Subcutaneous abdominal adipose tissue (tissue), 5 donors: ENCODE results near the gene GNG2.
A peak's percentile ranks its signal among the peaks of the same experiment; 100 is the strongest.

Experiments used
- H3K27ac ChIP-seq: one replicate; pipeline ENCODE4 v1.7.0; 2013; ENCODE audit warnings: low read depth, mild to moderate bottlenecking, inconsistent platforms, low read length, moderate library complexity
- H3K27me3 ChIP-seq, 5 donors: one replicate each; pipeline ENCODE4 v1.7.0; 2013; ENCODE audit warnings: low read length in 5 of 5, inconsistent platforms in 1 of 5; ENCODE audit not compliant: control insufficient read depth in 5 of 5, insufficient read depth in 4 of 5
- H3K36me3 ChIP-seq, 5 donors: one replicate each; pipeline ENCODE4 v1.7.0; 2013; ENCODE audit warnings: low read length in 5 of 5; ENCODE audit not compliant: control insufficient read depth in 5 of 5, insufficient read depth in 5 of 5
- H3K4me1 ChIP-seq, 5 donors: one replicate each; pipeline ENCODE4 v1.7.0; 2013; ENCODE audit warnings: low read length in 5 of 5, mild to moderate bottlenecking in 3 of 5, moderate library complexity in 1 of 5; ENCODE audit not compliant: control insufficient read depth in 5 of 5, insufficient read depth in 5 of 5
- H3K4me3 ChIP-seq, 5 donors: one replicate each; pipeline ENCODE4 v1.7.0; 2013; ENCODE audit warnings: low read length in 5 of 5, low read depth in 1 of 5
- H3K9ac ChIP-seq, 5 donors: one replicate each; pipeline ENCODE4 v1.7.0; 2013; ENCODE audit warnings: low read length in 5 of 5, mild to moderate bottlenecking in 4 of 5, moderate library complexity in 3 of 5
- H3K9me3 ChIP-seq, 5 donors: one replicate each; pipeline ENCODE4 v1.7.0; 2013; ENCODE audit warnings: low read length in 5 of 5; ENCODE audit not compliant: control insufficient read depth in 5 of 5
- donor health status: healthy.
- donor health status: healthy.
- donor health status: healthy.
- donor health status: healthy.
- donor health status: healthy.

GNG2 gene

GRCh38 chr14:51867741-51868140 is 7.3 kb downstream of the GNG2 start:
- no peak overlapping the region for H3K27ac ChIP-seq

GRCh38 chr14:51868405-51868804 is 8.0 kb downstream of the GNG2 start:
- Histone ChIP-seq H3K4me3 (no peak overlapping the region), H3K27ac (no peak overlapping the region), H3K27me3 (no peaks in the 10 kb centered on the region)

More at GRCh38 chr14:51867741-51868140, 7.3 kb downstream of the GNG2 start:
- Histone ChIP-seq H3K4me1 (peaks cover 2 to 58% (median 45%) of the 10 kb centered on the region in 5 donors), H3K36me3 (no peaks in the 10 kb centered on the region), H3K4me3 (no peak overlapping the region), H3K27me3 (no peaks in the 10 kb centered on the region), H3K9ac (no peak overlapping the region), H3K9me3 (no peaks in the 10 kb centered on the region)

GRCh38 chr14:51869411-51870100 is 9.1 kb downstream of the GNG2 start:
- Histone ChIP-seq H3K36me3 (no peaks in the 10 kb centered on the region), H3K27ac (no peak overlapping the region), H3K27me3 (no peaks in the 10 kb centered on the region), H3K9me3 (no peaks in the 10 kb centered on the region), H3K9ac (no peak overlapping the region), H3K4me1 (peaks cover 2 to 53% (median 44%) of the 10 kb centered on the region in 5 donors), H3K4me3 (no peak overlapping the region)

More at GRCh38 chr14:51868405-51868804, 8.0 kb downstream of the GNG2 start:
- Histone ChIP-seq H3K4me1 (peaks cover 2 to 56% (median 43%) of the 10 kb centered on the region in 5 donors), H3K36me3 (no peaks in the 10 kb centered on the region), H3K9me3 (no peaks in the 10 kb centered on the region), H3K9ac (no peak overlapping the region)

- H3K4me1 ChIP-seq, result peaks cover 2 to 49% (median 38%) of the 10 kb centered on the region in 5 donors
- H3K9me3 ChIP-seq, result no peaks in the 10 kb centered on the region
- H3K27me3 ChIP-seq, result no peaks in the 10 kb centered on the region
These were observed 10.2 kb downstream of the GNG2 start for GRCh38 chr14:51870606-51871005.

GRCh38 chr14:51871846-51872245 is 11.4 kb downstream of the GNG2 start:
- Histone ChIP-seq H3K4me3 (no peak overlapping the region), H3K27me3 (no peaks in the 10 kb centered on the region), H3K27ac (no peak overlapping the region), H3K4me1 (peaks cover 2 to 53% (median 38%) of the 10 kb centered on the region in 5 donors), H3K9ac (no peak overlapping the region), H3K36me3 (no peaks in the 10 kb centered on the region), H3K9me3 (no peaks in the 10 kb centered on the region)

More at GRCh38 chr14:51870606-51871005, 10.2 kb downstream of the GNG2 start:
- Histone ChIP-seq H3K27ac (no peak overlapping the region), H3K9ac (no peak overlapping the region), H3K36me3 (no peaks in the 10 kb centered on the region), H3K4me3 (no peak overlapping the region)

- Histone ChIP-seq H3K4me3 (no peak overlapping the region), H3K27ac (peak overlapping the region; percentile 76), H3K36me3 (no peaks in the 10 kb centered on the region), H3K9ac (peak overlapping the region in 1 of 5 donors; percentile 22), H3K9me3 (no peaks in the 10 kb centered on the region), H3K27me3 (no peaks in the 10 kb centered on the region), H3K4me1 (peaks cover 2 to 51% (median 34%) of the 10 kb centered on the region in 5 donors)
These were observed 12.0 kb downstream of the GNG2 start for GRCh38 chr14:51872396-51872795.

- H3K36me3 ChIP-seq, result peaks cover 0 to 3% (median 0%) of the 10 kb centered on the region in 5 donors
- H3K4me3 ChIP-seq, result peak overlapping the region in 1 of 5 donors; percentile 5
- H3K9ac ChIP-seq, result peak overlapping the region in 1 of 5 donors; percentile 70
- H3K27me3 ChIP-seq, result no peaks in the 10 kb centered on the region
- peak overlapping the region; percentile 76 for H3K27ac ChIP-seq
- peaks cover 2 to 46% (median 34%) of the 10 kb centered on the region in 5 donors for H3K4me1 ChIP-seq
- no peaks in the 10 kb centered on the region for H3K9me3 ChIP-seq
These were observed 12.9 kb downstream of the GNG2 start for GRCh38 chr14:51873221-51873893.

GRCh38 chr14:51877810-51878209 is 17.4 kb downstream of the GNG2 start:
- peaks cover 0 to 36% (median 24%) of the 10 kb centered on the region in 5 donors for H3K4me1 ChIP-seq
- H3K9me3 ChIP-seq, result no peaks in the 10 kb centered on the region
- H3K4me3 ChIP-seq, result no peak overlapping the region
- H3K9ac ChIP-seq, result no peak overlapping the region
- no peak overlapping the region for H3K27ac ChIP-seq
- H3K27me3 ChIP-seq, result no peaks in the 10 kb centered on the region
- peaks cover 0 to 14% (median 2%) of the 10 kb centered on the region in 5 donors for H3K36me3 ChIP-seq

GRCh38 chr14:51879170-51879569 is 18.8 kb downstream of the GNG2 start:
- no peaks in the 10 kb centered on the region for H3K27me3 ChIP-seq
- no peaks in the 10 kb centered on the region for H3K9me3 ChIP-seq
- H3K27ac ChIP-seq, result no peak overlapping the region
- H3K36me3 ChIP-seq, result peaks cover 0 to 14% (median 2%) of the 10 kb centered on the region in 5 donors
- peaks cover 0 to 35% (median 21%) of the 10 kb centered on the region in 5 donors for H3K4me1 ChIP-seq
- no peak overlapping the region for H3K9ac ChIP-seq
- no peak overlapping the region for H3K4me3 ChIP-seq
